Measurements from ENCODE around the gene OLFM2.

GRCh38 chr19:9849791-9850190, 86.5 kb downstream of the OLFM2 start:
- no peak for TF ChIP-seq BACH2 (CRISPR knock-in tag; IDR thresholded peaks at IDR 0.05; ENCODE audit: borderline replicate concordance)
- TF ChIP-seq TSHZ2 (CRISPR knock-in tag; IDR thresholded peaks at IDR 0.05) = no peak
- no peak for TF ChIP-seq SNAI2 (CRISPR knock-in tag; IDR thresholded peaks at IDR 0.05)
- TF ChIP-seq ZFP3 (CRISPR knock-in tag; IDR thresholded peaks at IDR 0.05) = no peak
- no peak for TF ChIP-seq RARB (CRISPR knock-in tag; IDR thresholded peaks at IDR 0.05)
- TF ChIP-seq PATZ1 (CRISPR knock-in tag; IDR thresholded peaks at IDR 0.05; ENCODE audit: borderline replicate concordance) = no peak
- TF ChIP-seq ISL1 (CRISPR knock-in tag; IDR thresholded peaks at IDR 0.05) = no peak
- TF ChIP-seq ARNTL (CRISPR knock-in tag; IDR thresholded peaks at IDR 0.05; ENCODE audit: borderline replicate concordance, low read depth) = no peak
- TF ChIP-seq ZFP30 (CRISPR knock-in tag; IDR thresholded peaks at IDR 0.05) = no peak
